Activated naive CD4-positive, alpha-beta T cell treated with anti-CD3 and anti-CD28 coated beads, Interleukin-2, amount 50 U/mL, for 24 hours (primary cell): ENCODE data around the gene CPSF4.
"Not testable (repeated sequence)": the region's sequence is repeated elsewhere in the genome, so short reads cannot be mapped to it uniquely, and the experiment has no call there.

ENCODE experiments used
- H3K27ac Mint-ChIP-seq: one replicate; pipeline ENCODE4 v1.8.0; 2021; ENCODE audit warnings: mild to moderate bottlenecking, mixed read lengths
- H3K27me3 Mint-ChIP-seq: one replicate; pipeline ENCODE4 v1.8.0; 2021; ENCODE audit warnings: mixed read lengths
- H3K36me3 Mint-ChIP-seq: one replicate; pipeline ENCODE4 v1.8.0; 2021; ENCODE audit warnings: mixed read lengths
- H3K4me1 Mint-ChIP-seq: one replicate; pipeline ENCODE4 v1.8.0; 2021; ENCODE audit warnings: mixed read lengths
- H3K4me3 Mint-ChIP-seq: one replicate; pipeline ENCODE4 v1.8.0; 2021; ENCODE audit warnings: mild to moderate bottlenecking, mixed read lengths
- H3K9me3 Mint-ChIP-seq: one replicate; pipeline ENCODE4 v1.8.0; 2021; ENCODE audit warnings: mixed read lengths

CPSF4 gene

DNA sequence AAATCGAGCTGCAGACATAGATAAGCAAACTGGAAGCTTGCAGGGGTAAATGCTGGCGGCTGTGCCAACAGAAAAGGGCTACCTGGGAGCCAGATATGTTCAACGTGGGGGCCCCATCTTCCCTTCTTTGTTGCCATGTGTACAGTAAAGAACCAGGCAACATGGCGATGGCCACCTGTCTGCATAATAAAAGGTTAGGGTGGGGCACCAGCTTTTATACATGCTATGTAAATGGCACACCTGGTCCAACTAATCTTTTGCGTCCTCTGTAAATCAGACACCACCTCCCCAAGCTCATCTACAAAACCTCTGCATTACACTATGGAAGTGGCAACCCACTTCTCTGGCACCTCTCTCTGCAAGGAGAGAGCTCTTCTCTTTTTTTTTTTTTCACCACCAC is 16.1 kb upstream of the CPSF4 start:
- H3K36me3 Mint-ChIP-seq: peaks cover 7% of the 10 kb centered on the region
- H3K27me3 Mint-ChIP-seq: no peaks in the 10 kb centered on the region
- H3K9me3 Mint-ChIP-seq: no peaks in the 10 kb centered on the region
- H3K4me3 Mint-ChIP-seq: no peak overlapping the region
- H3K4me1 Mint-ChIP-seq: no peaks in the 10 kb centered on the region
- no peak overlapping the region for H3K27ac Mint-ChIP-seq

DNA sequence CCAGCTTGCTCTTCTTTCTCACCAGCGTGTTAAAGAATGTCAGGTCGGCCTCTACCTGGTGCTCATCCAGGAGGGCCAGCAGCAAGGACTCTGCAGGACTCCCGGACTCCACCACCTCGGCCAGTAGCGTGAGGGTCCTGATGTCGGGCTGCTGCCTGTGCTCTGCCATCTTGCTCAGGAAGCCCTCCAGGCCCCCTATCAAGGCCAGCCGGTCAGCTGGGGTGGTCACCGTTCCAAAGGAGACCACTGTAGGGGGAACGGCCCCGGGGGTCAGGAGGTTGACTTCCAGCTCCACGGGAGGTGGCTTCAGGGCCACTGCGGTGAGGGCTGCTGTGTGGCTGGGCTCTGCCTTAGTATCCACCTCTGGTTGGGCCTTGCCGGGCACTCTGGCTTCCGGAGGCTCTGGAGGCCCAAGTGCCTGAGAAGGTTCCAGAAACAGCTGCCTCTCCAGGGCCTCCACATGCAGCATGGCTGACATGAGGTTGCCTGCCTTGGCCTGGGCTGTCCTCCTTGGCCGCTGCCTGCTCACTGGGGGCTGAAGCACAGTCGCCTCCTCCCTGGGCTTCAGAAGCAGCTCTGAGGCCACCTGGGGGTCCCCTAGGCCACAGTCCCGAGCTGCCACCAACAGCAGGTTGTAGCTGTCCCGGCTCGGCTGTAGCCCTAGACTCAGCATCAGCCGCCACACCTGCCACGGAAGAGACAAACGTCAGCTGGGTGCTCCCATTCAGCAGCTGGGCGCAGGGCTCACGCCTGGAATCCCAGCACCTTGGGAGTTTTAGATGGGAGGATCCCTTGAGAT is 13.6 kb upstream of the CPSF4 start:
- Mint-ChIP-seq H3K27me3 (no peaks in the 10 kb centered on the region), H3K9me3 (no peaks in the 10 kb centered on the region), H3K27ac (no peak overlapping the region), H3K4me3 (no peak overlapping the region), H3K36me3 (peaks cover 7% of the 10 kb centered on the region), H3K4me1 (no peaks in the 10 kb centered on the region)

DNA sequence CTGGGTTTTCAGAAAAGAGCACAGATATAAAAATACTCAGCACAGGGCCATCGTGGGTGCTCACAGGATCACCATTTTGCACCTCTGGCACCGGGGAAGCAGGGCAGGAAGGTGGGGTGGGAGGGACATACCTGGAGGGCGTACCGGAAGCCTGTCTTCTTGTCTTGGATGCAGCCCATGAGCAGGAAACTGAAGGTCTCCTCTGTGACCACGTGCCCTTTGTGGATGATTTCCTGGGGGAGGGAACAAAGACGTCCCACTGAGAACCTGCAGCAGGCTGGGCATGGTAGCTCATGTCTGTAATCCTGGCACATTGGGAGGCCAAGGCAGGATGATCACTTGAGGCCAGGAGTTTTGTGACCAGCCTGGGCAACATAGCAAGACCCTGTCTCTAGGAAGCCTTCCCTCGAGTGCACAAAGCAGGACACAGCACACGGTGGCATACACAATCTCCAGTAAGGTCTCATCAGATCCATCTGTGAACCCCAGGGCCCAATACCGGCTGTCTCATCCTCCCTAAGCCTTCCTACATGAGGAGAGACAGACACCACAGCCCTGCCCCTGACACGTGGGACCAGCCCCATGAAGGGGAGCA is 9.7 kb upstream of the CPSF4 start:
- no peak overlapping the region for H3K27ac Mint-ChIP-seq
- H3K4me3 Mint-ChIP-seq: no peak overlapping the region
- no peaks in the 10 kb centered on the region for H3K36me3 Mint-ChIP-seq
- H3K4me1 Mint-ChIP-seq: no peaks in the 10 kb centered on the region
- H3K27me3 Mint-ChIP-seq: no peaks in the 10 kb centered on the region
- no peaks in the 10 kb centered on the region for H3K9me3 Mint-ChIP-seq

- Mint-ChIP-seq H3K27ac (no peak overlapping the region), H3K36me3 (no peaks in the 10 kb centered on the region), H3K9me3 (no peaks in the 10 kb centered on the region), H3K4me3 (no peak overlapping the region), H3K27me3 (no peaks in the 10 kb centered on the region), H3K4me1 (no peaks in the 10 kb centered on the region)
These were observed 9.0 kb upstream of the CPSF4 start for GRCh38 chr7:99429756-99430155.

DNA sequence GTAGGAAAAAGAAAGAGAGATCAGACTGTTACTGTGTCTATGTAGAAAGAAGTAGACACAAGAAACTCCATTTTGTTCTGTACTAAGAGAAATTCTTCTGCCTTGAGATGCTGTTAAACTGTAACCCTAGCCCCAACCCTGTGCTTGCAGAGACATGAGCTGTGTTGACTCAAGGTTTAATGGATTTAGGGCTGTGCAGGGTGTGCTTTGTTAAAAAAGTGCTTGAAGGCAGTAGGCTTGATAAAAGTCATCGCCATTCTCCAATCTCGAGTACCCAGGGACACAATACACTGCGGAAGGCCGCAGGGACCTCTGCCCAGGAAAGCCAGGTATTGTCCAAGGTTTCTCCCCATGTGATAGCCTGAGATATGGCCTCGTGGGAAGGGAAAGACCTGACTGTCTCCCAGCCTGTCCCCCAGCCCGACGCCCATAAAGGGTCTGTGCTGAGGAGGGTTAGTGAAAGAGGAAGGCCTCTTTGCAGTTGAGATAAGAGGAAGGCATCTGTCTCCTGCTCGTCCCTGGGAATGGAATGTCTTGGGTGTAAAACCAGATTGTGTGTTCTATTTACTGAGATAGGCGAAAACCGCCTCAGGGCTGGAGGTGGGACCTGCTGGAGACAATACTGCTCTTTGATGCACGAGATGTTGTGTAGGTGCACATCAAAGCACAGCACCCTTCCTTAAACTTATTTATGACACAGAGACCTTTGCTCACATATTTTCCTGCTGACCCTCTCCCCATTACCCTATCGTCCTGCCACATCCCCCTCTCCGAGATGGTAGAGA is 6.8 kb upstream of the CPSF4 start:
- H3K4me1 Mint-ChIP-seq, H3K9me3 Mint-ChIP-seq, H3K27me3 Mint-ChIP-seq, H3K36me3 Mint-ChIP-seq, H3K27ac Mint-ChIP-seq, H3K4me3 Mint-ChIP-seq: not testable (repeated sequence)

- Mint-ChIP-seq H3K36me3 (no peaks in the 10 kb centered on the region), H3K4me3 (no peak overlapping the region), H3K4me1 (no peaks in the 10 kb centered on the region), H3K27ac (no peak overlapping the region), H3K9me3 (no peaks in the 10 kb centered on the region), H3K27me3 (no peaks in the 10 kb centered on the region)
These were observed 5.6 kb upstream of the CPSF4 start for GRCh38 chr7:99433158-99433557.

- peaks cover 28% of the 10 kb centered on the region for H3K4me1 Mint-ChIP-seq
- peak overlapping the region; percentile 97 for H3K27ac Mint-ChIP-seq
- no peaks in the 10 kb centered on the region for H3K27me3 Mint-ChIP-seq
These were observed 684 bp upstream of the CPSF4 start for GRCh38 chr7:99437946-99438572.

DNA sequence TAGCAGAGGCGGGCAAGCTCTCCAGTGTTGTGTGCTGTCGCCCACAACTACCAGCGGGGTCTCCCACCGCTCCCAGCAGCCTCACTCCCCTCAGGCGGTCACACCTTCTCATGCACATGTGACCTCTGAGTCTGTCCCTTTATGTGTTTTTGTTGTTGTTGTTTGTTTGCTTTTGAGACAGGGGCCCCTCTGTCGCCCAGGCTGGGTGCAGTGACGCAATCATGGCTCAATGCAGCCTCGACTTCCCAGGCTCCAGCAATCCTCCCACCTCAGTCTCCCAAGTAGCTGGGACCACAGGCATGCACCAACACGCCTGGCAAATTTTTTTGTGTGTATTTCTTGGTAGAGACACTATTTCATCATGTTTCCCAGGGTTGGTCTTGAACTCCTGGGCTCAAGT is 1.5 kb downstream of the CPSF4 start:
- Mint-ChIP-seq H3K27ac (no peak overlapping the region), H3K9me3 (no peaks in the 10 kb centered on the region), H3K4me3 (peak overlapping the region; percentile 98), H3K4me1 (peaks cover 31% of the 10 kb centered on the region), H3K27me3 (no peaks in the 10 kb centered on the region), H3K36me3 (peaks cover 12% of the 10 kb centered on the region)

More at GRCh38 chr7:99437946-99438572, 684 bp upstream of the CPSF4 start:
- Mint-ChIP-seq H3K4me3 (peak overlapping the region; percentile 98), H3K9me3 (no peaks in the 10 kb centered on the region), H3K36me3 (peaks cover 8% of the 10 kb centered on the region)

DNA sequence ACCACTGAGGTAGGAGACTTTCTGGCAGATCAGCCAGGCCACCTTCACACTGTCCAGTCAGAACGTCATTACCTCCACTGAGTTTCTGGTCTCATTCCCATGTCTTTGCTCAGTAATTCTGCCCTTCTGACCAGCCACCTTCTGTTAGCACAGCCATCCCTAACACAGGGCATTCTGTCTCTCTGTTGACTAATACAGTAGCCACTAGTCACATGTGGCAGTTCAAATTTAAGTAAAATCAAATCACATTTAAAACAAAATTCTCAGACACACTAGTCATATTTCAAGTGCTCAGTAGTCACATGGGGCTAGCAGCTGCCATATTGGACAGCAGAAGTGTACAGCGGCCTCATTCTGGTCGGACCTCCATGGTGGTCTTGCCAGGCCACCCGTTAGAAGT is 7.4 kb downstream of the CPSF4 start:
- no peaks in the 10 kb centered on the region for H3K9me3 Mint-ChIP-seq
- H3K36me3 Mint-ChIP-seq: peaks cover 10% of the 10 kb centered on the region
- H3K27me3 Mint-ChIP-seq: no peaks in the 10 kb centered on the region
- H3K4me3 Mint-ChIP-seq: no peak overlapping the region
- H3K4me1 Mint-ChIP-seq: peaks cover 16% of the 10 kb centered on the region
- H3K27ac Mint-ChIP-seq: no peak overlapping the region

DNA sequence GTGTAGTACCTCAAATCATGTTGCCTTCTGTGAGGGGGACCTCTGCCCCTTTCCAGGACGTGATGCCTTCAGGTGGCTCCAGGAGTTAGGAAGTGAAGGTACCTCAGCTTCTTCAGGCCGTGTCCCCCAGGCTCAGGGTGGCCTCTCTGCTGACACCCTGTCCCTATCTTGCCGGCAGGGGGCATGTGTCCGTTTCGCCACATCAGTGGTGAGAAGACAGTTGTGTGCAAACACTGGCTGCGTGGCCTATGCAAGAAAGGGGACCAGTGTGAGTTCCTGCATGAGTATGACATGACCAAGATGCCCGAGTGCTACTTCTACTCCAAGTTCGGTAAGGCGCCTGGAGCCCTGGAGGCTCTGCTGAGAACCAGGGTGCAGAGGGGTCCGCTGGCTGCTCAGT is 9.2 kb downstream of the CPSF4 start:
- no peak overlapping the region for H3K27ac Mint-ChIP-seq
- peaks cover 4% of the 10 kb centered on the region for H3K36me3 Mint-ChIP-seq
- H3K9me3 Mint-ChIP-seq: no peaks in the 10 kb centered on the region
- no peak overlapping the region for H3K4me3 Mint-ChIP-seq
- H3K4me1 Mint-ChIP-seq: peaks cover 5% of the 10 kb centered on the region
- no peaks in the 10 kb centered on the region for H3K27me3 Mint-ChIP-seq

DNA sequence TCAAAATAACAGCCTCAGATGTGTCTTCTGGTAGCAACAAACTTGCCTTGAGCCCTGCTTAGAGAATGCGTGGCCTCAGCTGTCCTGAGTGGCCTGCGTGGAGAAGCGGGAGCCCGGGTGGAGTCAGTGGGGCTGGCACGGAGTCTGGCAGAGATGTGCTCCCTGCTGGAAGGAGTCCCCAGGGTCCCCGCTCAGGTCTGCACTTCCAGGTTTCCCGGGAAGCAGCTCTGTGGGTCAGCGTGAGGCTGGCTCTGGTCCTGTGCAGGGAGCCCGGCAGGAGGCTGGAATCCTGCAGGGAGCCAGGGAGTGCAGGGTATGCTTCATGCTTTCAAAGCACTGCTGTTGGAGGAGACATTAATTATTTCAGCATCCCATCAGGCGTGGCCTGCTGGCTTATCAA is 10.1 kb downstream of the CPSF4 start:
- Mint-ChIP-seq H3K27ac (no peak overlapping the region), H3K36me3 (peaks cover 8% of the 10 kb centered on the region), H3K4me1 (no peaks in the 10 kb centered on the region), H3K4me3 (no peak overlapping the region), H3K27me3 (no peaks in the 10 kb centered on the region), H3K9me3 (no peaks in the 10 kb centered on the region)

DNA sequence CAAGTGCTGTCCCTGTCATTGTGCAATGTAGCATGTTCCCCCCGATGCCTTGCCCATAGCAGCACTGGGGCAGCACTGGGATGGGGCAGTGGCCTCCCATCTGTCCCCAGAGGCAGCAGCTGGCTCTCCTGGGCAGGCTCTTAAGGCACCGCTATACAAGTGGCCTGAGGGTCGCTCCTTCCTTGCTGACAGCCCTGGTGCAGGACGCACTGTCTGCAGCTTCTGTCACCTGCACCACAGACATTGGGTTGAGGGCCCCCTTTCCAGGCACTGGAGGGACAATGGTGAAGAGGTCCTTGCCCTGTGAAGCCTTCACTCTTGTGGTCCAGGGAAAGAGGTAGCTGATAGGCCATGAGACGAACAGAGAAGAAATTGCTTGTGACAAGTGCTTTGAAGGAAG is 10.6 kb downstream of the CPSF4 start:
- Mint-ChIP-seq H3K9me3 (no peaks in the 10 kb centered on the region), H3K36me3 (peaks cover 8% of the 10 kb centered on the region), H3K4me3 (no peak overlapping the region), H3K27ac (peak overlapping the region; percentile 44), H3K27me3 (no peaks in the 10 kb centered on the region), H3K4me1 (no peaks in the 10 kb centered on the region)

DNA sequence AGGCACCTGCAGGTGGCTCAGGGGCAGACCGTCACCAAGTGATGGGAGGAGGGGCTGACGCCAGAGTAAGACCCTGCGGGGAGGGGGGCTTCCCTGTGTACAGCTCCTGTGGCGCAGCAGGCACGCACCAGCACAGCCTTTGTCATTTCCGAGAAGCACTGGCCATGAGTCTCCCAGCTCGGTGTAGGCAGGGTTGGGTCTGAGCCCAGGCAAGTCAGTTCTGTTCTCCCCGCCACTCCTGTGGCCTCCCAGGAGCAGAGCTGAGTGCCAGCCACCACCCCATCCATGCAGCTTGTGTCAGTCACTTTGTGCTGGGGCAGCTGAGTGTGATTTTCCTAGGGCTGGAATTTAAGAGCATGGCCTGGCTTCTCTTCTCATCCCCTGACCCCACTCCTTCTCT is 13.2 kb downstream of the CPSF4 start:
- H3K9me3 Mint-ChIP-seq: no peaks in the 10 kb centered on the region
- H3K4me3 Mint-ChIP-seq: no peak overlapping the region
- H3K4me1 Mint-ChIP-seq: no peaks in the 10 kb centered on the region
- no peak overlapping the region for H3K27ac Mint-ChIP-seq
- no peaks in the 10 kb centered on the region for H3K27me3 Mint-ChIP-seq
- peaks cover 4% of the 10 kb centered on the region for H3K36me3 Mint-ChIP-seq

GRCh38 chr7:99452541-99452940 is 13.8 kb downstream of the CPSF4 start:
- Mint-ChIP-seq H3K4me1 (no peaks in the 10 kb centered on the region), H3K27ac (no peak overlapping the region), H3K36me3 (peaks cover 4% of the 10 kb centered on the region), H3K27me3 (no peaks in the 10 kb centered on the region), H3K9me3 (no peaks in the 10 kb centered on the region), H3K4me3 (no peak overlapping the region)

DNA sequence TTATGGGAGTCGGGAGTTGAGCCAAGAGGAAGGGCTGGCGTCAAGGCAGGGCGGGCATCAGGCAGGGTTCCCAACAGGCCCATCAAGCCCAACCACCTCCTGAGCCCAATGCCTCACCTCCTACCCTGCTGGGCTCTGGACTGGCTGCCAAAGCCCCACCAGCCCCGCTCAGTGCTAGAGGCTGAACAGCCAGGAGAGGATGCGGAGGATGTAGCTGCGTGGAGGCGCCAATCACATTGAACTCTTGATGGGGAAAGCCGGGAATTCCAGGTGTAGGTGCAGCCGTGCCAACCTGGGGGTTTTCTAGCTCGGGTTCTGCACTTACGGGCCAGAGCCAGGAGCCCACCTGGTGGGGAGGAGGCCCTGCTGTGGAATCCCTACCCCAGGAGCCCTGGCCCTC is 14.4 kb downstream of the CPSF4 start:
- no peak overlapping the region for H3K4me3 Mint-ChIP-seq
- H3K27ac Mint-ChIP-seq: no peak overlapping the region

DNA sequence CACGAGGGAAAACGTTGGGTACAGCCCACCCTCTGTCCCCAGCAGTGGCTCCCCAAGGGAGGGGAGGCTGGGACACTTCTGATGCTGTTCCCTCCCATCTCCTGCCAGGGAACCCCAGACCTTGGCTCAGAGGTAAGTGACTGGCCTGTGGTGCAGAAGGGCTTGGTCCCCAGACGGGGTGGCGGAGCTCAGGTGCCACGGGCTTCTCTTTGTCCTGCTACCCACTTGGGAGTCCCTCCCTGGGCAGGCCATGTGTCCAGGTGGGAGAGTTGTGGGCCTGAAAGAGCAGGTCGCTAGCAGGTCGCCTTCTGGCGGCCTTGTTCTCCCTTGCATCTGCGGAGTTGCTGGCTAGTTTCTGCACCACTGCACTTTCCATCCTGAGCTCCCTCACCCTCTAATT is 17.1 kb downstream of the CPSF4 start:
- Mint-ChIP-seq H3K27ac (no peak overlapping the region), H3K36me3 (peaks cover 6% of the 10 kb centered on the region), H3K9me3 (no peaks in the 10 kb centered on the region), H3K4me3 (no peak overlapping the region), H3K27me3 (no peaks in the 10 kb centered on the region), H3K4me1 (peaks cover 13% of the 10 kb centered on the region)

More for the DNA sequence above, 14.4 kb downstream of the CPSF4 start:
- H3K27me3 Mint-ChIP-seq: no peaks in the 10 kb centered on the region
- H3K9me3 Mint-ChIP-seq: no peaks in the 10 kb centered on the region
- peaks cover 4% of the 10 kb centered on the region for H3K36me3 Mint-ChIP-seq
- no peaks in the 10 kb centered on the region for H3K4me1 Mint-ChIP-seq
